PFSK-1 (cell line): ENCODE measurements around the gene TNFRSF12A.

Source experiments
- FOXP2 ChIP-seq: optimal IDR thresholded peaks from 2 replicates; pipeline ENCODE3; 2011; ENCODE audit warnings: borderline replicate concordance, control low read depth, inconsistent platforms; ENCODE audit not compliant: insufficient read depth; ENCODE audit errors: extremely low read length, extremely low read depth
- POLR2AphosphoS5 ChIP-seq: IDR thresholded peaks from 2 replicates; pipeline ENCODE4 v1.6.1; 2012; ENCODE audit warnings: low read depth, mild to moderate bottlenecking, control low read depth, low read length, moderate library complexity
- SIN3A ChIP-seq: IDR thresholded peaks from 2 replicates; pipeline ENCODE4 v1.6.1; 2012; ENCODE audit warnings: mild to moderate bottlenecking, low read length, moderate library complexity, borderline replicate concordance; ENCODE audit not compliant: insufficient read depth
- TAF1 ChIP-seq: IDR thresholded peaks from 2 replicates; pipeline ENCODE4 v1.6.1; 2012; ENCODE audit warnings: low read length, control low read depth, borderline replicate concordance; ENCODE audit not compliant: insufficient read depth
- TF ChIP-seq, protein P1 (sequence below), 2 experiments: IDR thresholded peaks; 2 replicates each; pipeline versions ENCODE4 v1.6.1 to v1.8.0; 2011 to 2012; ENCODE audit warnings: low read depth in 2 of 2, low read length in 2 of 2, control low read depth in 1 of 2, inconsistent platforms in 1 of 2, mild to moderate bottlenecking in 1 of 2, moderate library complexity in 1 of 2; ENCODE audit not compliant: insufficient read depth in 1 of 2

TNFRSF12A gene

GRCh38 chr16:3014971-3015370 lies 5.2 kb upstream of the TNFRSF12A start:
- TF ChIP-seq FOXP2, result no peak
- no peak for TF ChIP-seq SIN3A
- no peak for TF ChIP-seq POLR2AphosphoS5
- TF ChIP-seq, protein P1, sequence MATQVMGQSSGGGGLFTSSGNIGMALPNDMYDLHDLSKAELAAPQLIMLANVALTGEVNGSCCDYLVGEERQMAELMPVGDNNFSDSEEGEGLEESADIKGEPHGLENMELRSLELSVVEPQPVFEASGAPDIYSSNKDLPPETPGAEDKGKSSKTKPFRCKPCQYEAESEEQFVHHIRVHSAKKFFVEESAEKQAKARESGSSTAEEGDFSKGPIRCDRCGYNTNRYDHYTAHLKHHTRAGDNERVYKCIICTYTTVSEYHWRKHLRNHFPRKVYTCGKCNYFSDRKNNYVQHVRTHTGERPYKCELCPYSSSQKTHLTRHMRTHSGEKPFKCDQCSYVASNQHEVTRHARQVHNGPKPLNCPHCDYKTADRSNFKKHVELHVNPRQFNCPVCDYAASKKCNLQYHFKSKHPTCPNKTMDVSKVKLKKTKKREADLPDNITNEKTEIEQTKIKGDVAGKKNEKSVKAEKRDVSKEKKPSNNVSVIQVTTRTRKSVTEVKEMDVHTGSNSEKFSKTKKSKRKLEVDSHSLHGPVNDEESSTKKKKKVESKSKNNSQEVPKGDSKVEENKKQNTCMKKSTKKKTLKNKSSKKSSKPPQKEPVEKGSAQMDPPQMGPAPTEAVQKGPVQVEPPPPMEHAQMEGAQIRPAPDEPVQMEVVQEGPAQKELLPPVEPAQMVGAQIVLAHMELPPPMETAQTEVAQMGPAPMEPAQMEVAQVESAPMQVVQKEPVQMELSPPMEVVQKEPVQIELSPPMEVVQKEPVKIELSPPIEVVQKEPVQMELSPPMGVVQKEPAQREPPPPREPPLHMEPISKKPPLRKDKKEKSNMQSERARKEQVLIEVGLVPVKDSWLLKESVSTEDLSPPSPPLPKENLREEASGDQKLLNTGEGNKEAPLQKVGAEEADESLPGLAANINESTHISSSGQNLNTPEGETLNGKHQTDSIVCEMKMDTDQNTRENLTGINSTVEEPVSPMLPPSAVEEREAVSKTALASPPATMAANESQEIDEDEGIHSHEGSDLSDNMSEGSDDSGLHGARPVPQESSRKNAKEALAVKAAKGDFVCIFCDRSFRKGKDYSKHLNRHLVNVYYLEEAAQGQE (IDR thresholded peaks at IDR 0.05; ENCODE audit: insufficient read depth in 1 of 2, low read depth in 2 of 2, low read length in 2 of 2), result no peak
- TF ChIP-seq TAF1, result no peak

DNA sequence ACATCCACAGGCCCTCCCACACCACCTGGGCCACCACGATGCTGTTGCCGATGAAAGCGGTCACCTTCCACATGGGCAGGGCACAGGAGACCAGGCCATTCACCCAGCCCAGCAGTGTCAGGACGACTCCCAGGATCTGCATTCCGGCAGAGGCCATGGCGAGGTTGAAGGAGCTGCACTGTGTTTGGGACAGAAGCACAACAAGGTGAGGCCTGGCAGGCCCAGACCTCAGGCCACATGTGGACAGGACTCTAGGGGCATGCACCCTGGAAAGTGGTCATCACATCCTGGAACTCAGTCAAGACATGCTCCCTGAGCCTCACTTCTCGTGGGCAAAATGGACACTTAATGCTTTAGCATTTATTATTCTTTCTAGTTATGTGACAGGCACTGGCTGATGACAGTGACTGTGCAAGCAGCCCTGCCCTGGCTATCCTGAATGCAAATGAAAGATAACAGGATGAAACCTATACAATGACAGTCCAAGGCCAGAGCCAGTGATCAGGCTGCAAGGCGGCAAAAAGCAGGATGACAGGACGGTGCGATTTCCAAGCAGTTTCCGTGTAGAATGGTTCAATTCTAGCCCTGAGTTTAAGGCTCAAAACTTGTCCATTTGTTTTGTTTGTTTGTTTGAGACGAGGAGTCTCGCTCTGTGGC lies 4.2 kb upstream of the TNFRSF12A start:
- TF ChIP-seq POLR2AphosphoS5, result no peak
- TF ChIP-seq, protein P1 (IDR thresholded peaks at IDR 0.05; ENCODE audit: insufficient read depth in 1 of 2, low read depth in 2 of 2, low read length in 2 of 2), result no peak
- TF ChIP-seq FOXP2, result no peak
- no peak for TF ChIP-seq SIN3A

DNA sequence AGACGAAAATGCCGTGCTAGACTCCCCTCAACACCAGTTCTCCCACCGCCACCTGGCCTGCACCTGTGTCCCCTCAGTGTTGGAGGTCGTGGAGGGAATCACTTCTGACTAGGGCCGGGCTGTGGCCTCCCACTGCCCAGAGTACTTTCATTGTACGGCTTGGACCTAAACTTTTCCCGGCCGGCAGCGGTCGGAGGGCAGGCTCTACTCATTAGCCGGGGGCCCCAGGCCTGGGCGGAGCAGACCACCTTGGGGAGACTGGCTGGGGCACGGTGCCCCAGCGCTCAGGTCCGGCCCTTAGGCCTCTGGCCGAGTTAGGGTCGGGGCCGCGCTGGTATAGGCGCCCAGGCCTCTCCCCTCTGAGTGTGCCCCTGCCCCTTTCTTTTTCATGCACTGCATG lies 2.8 kb upstream of the TNFRSF12A start:
- TF ChIP-seq TAF1 (no peak), SIN3A (no peak), POLR2AphosphoS5 (no peak), FOXP2 (no peak)
- TF ChIP-seq, protein P1 (IDR thresholded peaks at IDR 0.05; ENCODE audit: insufficient read depth in 1 of 2, low read depth in 2 of 2, low read length in 2 of 2), result no peak

DNA sequence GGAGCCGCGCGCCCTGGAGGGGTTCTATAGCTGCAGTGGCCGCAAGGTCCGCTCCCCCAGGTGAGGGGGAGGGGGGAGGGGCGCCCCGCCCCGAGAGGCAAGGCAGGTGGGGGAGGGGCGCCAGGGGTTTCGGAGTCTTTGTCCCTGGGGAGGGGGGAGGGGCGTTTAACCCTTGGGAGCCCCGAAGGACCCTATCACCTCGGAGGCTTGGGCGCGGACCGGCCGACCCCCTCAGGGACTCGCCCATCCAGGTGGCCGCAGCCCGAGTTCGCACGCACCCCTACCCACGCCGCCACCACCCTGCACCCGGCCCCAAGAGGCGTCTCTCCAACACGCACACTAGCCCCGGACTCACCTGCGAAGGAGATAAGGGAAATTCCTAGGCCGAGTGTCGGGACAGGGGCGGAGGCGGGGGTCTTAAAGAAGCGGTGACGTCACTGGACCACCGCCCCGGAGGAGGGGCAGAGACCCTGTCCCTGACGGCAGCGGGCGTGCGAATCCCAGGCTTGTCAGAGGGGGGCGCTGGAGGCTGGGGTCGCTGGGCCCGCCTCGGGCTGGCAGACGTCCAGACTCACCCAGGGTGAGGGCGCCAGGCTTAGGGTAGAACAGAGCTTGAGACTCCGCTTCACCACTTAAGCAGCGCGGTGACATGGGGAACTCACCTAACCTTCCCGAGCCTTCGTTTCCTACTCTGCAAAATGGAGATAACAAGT lies 2.2 kb upstream of the TNFRSF12A start, which contains the start of gene CLDN6:
Gene CLDN6, minus strand, starts transcription at position 390 of the 713 bp plus-strand sequence. CDS start 2,162 bp downstream, outside the sequence.
- no peak for TF ChIP-seq TAF1
- TF ChIP-seq POLR2AphosphoS5, result no peak
- TF ChIP-seq FOXP2, result no peak
- no peak for TF ChIP-seq SIN3A
- TF ChIP-seq, protein P1 (IDR thresholded peaks at IDR 0.05; ENCODE audit: insufficient read depth in 1 of 2, low read depth in 2 of 2, low read length in 2 of 2), result no peak
